Right lobe of liver (tissue), 6 donors: ENCODE measurements around the gene RIBC1. TPM values are rescaled to one million over a fixed set of nuclear protein-coding genes. Genes with fewer than 3 reads are reported as not detected.

Experiments
- ATAC-seq, 4 donors: fragments of 200-7000 bp; cut with Tn5 transposase; one replicate each; pipeline ENCODE4 v1.9.1; 2020; ENCODE audit warnings: mild to moderate bottlenecking in 4 of 4, moderate library complexity in 4 of 4
- DNase-seq, 3 donors: peaks; one replicate each; pipeline ENCODE4 v3.0.0-alpha.2; 2020
- H3K27ac ChIP-seq, 3 donors: fragments of 200-600 bp; one replicate each; pipeline ENCODE4 v1.8.0; 2022
- H3K27me3 ChIP-seq, 2 donors: fragments of 200-600 bp; one replicate each; pipeline ENCODE4 v1.8.0; 2022
- H3K36me3 ChIP-seq, 4 donors: fragments of 200-600 bp; sonication (generic) in 1 of 4; one replicate each; pipeline versions ENCODE4 v1.5.1 to v1.8.0; 2017 to 2022; ENCODE audit warnings: control low read depth in 1 of 4
- H3K4me1 ChIP-seq, 4 donors: fragments of 200-600 bp; sonication (generic) in 1 of 4; one replicate each; pipeline versions ENCODE4 v1.5.1 to v1.8.0; 2017 to 2022; ENCODE audit warnings: control low read depth in 1 of 4
- H3K4me3 ChIP-seq, 3 donors: fragments of 200-600 bp; one replicate each; pipeline ENCODE4 v1.8.0; 2022
- H3K9me3 ChIP-seq, 4 donors: fragments of 200-600 bp; sonication (generic) in 1 of 4; one replicate each; pipeline versions ENCODE4 v1.5.1 to v1.8.0; 2017 to 2022; ENCODE audit warnings: control low read depth in 1 of 4
- POLR2A ChIP-seq: fragments of 450-650 bp; IDR thresholded peaks from one replicate; pipeline ENCODE4 v1.6.1; 2017; ENCODE audit warnings: antibody characterized with exemption, mild to moderate bottlenecking
- WGBS: methylation state at CpG from one replicate; pipeline ENCODE4 v1.1.6; 2018; ENCODE audit warnings: low coverage, low lambda C conversion rate; ENCODE audit not compliant: insufficient coverage; ENCODE audit errors: missing lambda C conversion rate; 5-methylcytosine and 5-hydroxymethylcytosine counted together
- intact Hi-C, 2 donors: fragments of 100-400 bp; cut with DNase I; formaldehyde crosslinking; loops; one replicate each; pipeline versions ENCODE4 v1.11.2 to v1.14.1; 2022
- total RNA-seq, 6 experiments: library from RNA; depleted of rRNA in 2 of 6; stranded (reverse); fragments of >200 nt in 2 of 6; fragmentation: NEBNext Ultra II Directional in 3 of 6; extraction: Animal tissue kit (Norgen Biotek cat#: 25700) in 3 of 6; gene quantifications; one replicate each; pipeline versions ENCODE4 v1.1.0 to v1.2.4, GENCODE V29; 2016 to 2023
- TF ChIP-seq, protein P1 (sequence below), 4 donors: fragments of 200-600 bp in 3 of 4; fragments of 450-650 bp in 1 of 4; IDR thresholded peaks; one replicate each; pipeline versions ENCODE4 v1.5.1 to v1.8.0; 2016 to 2022; ENCODE audit warnings: antibody characterized with exemption in 4 of 4, mild to moderate bottlenecking in 2 of 4
- donor health status: DM: no; HTN: yes; CAD: no.
- donor health status: DM: no; HTN: no; CAD: no.
- donor health status: DM: no; HTN: no; CAD: no.
- donor health status: DM: no; HTN: yes; CAD: no.
- donor health status: DM: no; HTN: yes; CAD: no.

The RIBC1 gene
- total RNA-seq, 6 experiments from 2014 or later = 0.22 to 0.88 (median 0.32) TPM; not detected in 2

DNA sequence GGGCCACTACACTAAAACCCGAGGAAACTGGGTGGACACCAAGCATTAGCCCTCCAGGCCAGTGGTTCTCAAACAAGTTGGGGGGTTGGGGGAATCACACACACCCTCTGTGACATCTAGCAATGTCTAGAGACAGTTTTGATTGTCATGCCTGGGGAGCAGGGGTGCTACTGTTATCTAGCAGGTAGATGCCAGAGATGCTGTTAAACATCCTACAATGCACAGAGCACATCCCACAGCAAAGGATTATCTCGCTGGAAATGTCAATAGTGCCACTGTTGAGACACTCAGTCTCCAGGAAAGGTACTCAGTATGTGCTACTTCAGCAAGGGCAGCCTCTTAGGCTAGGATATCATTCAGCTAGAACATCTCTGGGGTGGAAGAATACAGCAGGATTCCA, 1.5 kb upstream of the RIBC1 start:
- Histone ChIP-seq H3K27me3 (no peaks in the 10 kb centered on the region), H3K9me3 (no peaks in the 10 kb centered on the region), H3K4me1 (peaks cover 0 to 14% (median 5%) of the 10 kb centered on the region in 4 donors), H3K27ac (no peak overlapping the region), H3K36me3 (no peaks in the 10 kb centered on the region), H3K4me3 (peak overlapping the region; percentile 56 to 99 (median 92))
- DNase-seq (no peak), ATAC-seq (no peak)
- TF ChIP-seq, protein P1, sequence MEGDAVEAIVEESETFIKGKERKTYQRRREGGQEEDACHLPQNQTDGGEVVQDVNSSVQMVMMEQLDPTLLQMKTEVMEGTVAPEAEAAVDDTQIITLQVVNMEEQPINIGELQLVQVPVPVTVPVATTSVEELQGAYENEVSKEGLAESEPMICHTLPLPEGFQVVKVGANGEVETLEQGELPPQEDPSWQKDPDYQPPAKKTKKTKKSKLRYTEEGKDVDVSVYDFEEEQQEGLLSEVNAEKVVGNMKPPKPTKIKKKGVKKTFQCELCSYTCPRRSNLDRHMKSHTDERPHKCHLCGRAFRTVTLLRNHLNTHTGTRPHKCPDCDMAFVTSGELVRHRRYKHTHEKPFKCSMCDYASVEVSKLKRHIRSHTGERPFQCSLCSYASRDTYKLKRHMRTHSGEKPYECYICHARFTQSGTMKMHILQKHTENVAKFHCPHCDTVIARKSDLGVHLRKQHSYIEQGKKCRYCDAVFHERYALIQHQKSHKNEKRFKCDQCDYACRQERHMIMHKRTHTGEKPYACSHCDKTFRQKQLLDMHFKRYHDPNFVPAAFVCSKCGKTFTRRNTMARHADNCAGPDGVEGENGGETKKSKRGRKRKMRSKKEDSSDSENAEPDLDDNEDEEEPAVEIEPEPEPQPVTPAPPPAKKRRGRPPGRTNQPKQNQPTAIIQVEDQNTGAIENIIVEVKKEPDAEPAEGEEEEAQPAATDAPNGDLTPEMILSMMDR (IDR thresholded peaks at IDR 0.05) = no peak
- no peak for TF ChIP-seq POLR2A
- intact Hi-C loops = no loop called here
- 27% methylated on average over 2 of the region's 2 CpGs for WGBS

DNA sequence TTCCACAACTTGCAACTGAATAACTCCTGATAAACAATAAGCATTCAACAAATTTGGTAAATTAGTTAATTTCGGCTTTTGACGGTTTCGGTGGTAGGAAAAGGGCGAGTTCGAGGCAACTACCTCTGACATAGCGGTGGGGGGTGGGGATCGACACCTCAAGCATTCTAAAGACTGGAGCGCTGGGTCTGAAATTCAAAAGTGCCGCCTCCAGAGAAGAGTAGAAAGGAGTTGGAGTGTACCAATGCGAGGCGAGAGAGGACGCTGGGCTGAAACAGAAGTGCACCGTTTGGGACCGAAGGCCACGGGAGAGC, 944 bp upstream of the RIBC1 start:
- H3K27ac ChIP-seq = peak overlapping the region; percentile 74 to 86 (median 86)
- ATAC-seq (peak in 2 of 4 donors; percentile 24 to 36), DNase-seq (no peak)
- H3K9me3 ChIP-seq = no peaks in the 10 kb centered on the region
- H3K27me3 ChIP-seq = no peaks in the 10 kb centered on the region
- H3K4me1 ChIP-seq = peaks cover 0 to 14% (median 5%) of the 10 kb centered on the region in 4 donors
- TF ChIP-seq, protein P1 (IDR thresholded peaks at IDR 0.05) = no peak
- TF ChIP-seq POLR2A = no peak
- H3K4me3 ChIP-seq = peak overlapping the region; percentile 56 to 99 (median 92)
- 3% methylated on average over 13 of the region's 15 CpGs for WGBS
- intact Hi-C loops = no loop called here
- no peaks in the 10 kb centered on the region for H3K36me3 ChIP-seq

GRCh38 chrX:53422086-53422860, 400 bp upstream of the RIBC1 start, which contains the start of gene SMC1A:
SMC1A (minus strand) TSS chrX:53422654; CDS start chrX:53422600, 54 bp downstream.
- Histone ChIP-seq H3K27me3 (no peaks in the 10 kb centered on the region), H3K4me3 (peak within 1 kb of the TSS; percentile 56 to 99 (median 92)), H3K9me3 (no peaks in the 10 kb centered on the region), H3K36me3 (no peaks in the 10 kb centered on the region), H3K27ac (peak within 1 kb of the TSS; percentile 74 to 86 (median 86)), H3K4me1 (peaks cover 0 to 14% (median 5%) of the 10 kb centered on the region in 4 donors)
- intact Hi-C loops = no loop called here
- TF ChIP-seq POLR2A = peak; percentile 66
- TF ChIP-seq, protein P1 (IDR thresholded peaks at IDR 0.05) = no peak
- DNase-seq (peak; percentile 96 to 99 (median 98)), ATAC-seq (peak; percentile 95 to 97 (median 95))
- 4% methylated on average over 39 of the region's 75 CpGs for WGBS

- H3K4me3 ChIP-seq = no peak overlapping the region
- peaks cover 0 to 12% (median 5%) of the 10 kb centered on the region in 4 donors for H3K4me1 ChIP-seq
- 87% methylated on average over 3 of the region's 8 CpGs for WGBS
- peaks cover 0 to 11% (median 0%) of the 10 kb centered on the region in 4 donors for H3K36me3 ChIP-seq
- TF ChIP-seq POLR2A = no peak
- TF ChIP-seq, protein P1 (IDR thresholded peaks at IDR 0.05) = no peak
- H3K27me3 ChIP-seq = peaks cover 0 to 3% of the 10 kb centered on the region in 2 donors
- no peak for DNase-seq
- H3K27ac ChIP-seq = no peak overlapping the region
- ATAC-seq = no peak
- no peaks in the 10 kb centered on the region for H3K9me3 ChIP-seq
- intact Hi-C loops = loop anchor here (10.0 kb wide), 1 partner anchor 115 kb away; no protein-coding TSS in a partner anchor
Measured at GRCh38 chrX:53429755-53430154, 7.1 kb downstream of the RIBC1 start.
